Astrocyte (in vitro differentiated cells and primary cell): ENCODE data around the gene BLTP2. TPM values are rescaled to one million over a fixed set of nuclear protein-coding genes. Genes with fewer than 3 reads are reported as not detected.

ENCODE experiments used
- DNase-seq: peaks from one replicate; pipeline ENCODE4 v3.0.0-alpha.2; 2010; ENCODE audit warnings: low read depth
- FAIRE-seq: peaks from 2 replicates; lab custom pipeline; 2011; peaks lifted over from hg19 to GRCh38; lab: Jason Lieb, UNC
- H2AFZ ChIP-seq: 2 replicates; pipeline ENCODE4 v1.6.0; 2012; ENCODE audit warnings: low read depth, low read length, inconsistent platforms
- H3K27ac ChIP-seq: 2 replicates; pipeline ENCODE4 v1.5.1; 2011; ENCODE audit warnings: low read depth, low read length, inconsistent platforms
- H3K27me3 ChIP-seq: 2 replicates; pipeline ENCODE4 v1.6.0; 2011; ENCODE audit warnings: low read length, inconsistent platforms; ENCODE audit not compliant: insufficient read depth
- H3K36me3 ChIP-seq: 2 replicates; pipeline ENCODE4 v1.5.1; 2011; ENCODE audit warnings: low read length, inconsistent platforms; ENCODE audit not compliant: insufficient read depth
- H3K4me1 ChIP-seq: 2 replicates; pipeline ENCODE4 v1.5.1; 2011; ENCODE audit warnings: low read length, inconsistent platforms; ENCODE audit not compliant: insufficient read depth
- H3K4me2 ChIP-seq: 2 replicates; pipeline ENCODE4 v1.6.0; 2012; ENCODE audit warnings: low read length, inconsistent platforms
- H3K4me3 ChIP-seq: 2 replicates; pipeline ENCODE4 v1.5.1; 2011; ENCODE audit warnings: low read depth, mild to moderate bottlenecking, low read length, inconsistent platforms; ENCODE audit not compliant: insufficient read depth
- H3K79me2 ChIP-seq: 2 replicates; pipeline ENCODE4 v1.6.0; 2012; ENCODE audit warnings: mild to moderate bottlenecking, low read length, inconsistent platforms; ENCODE audit not compliant: insufficient read depth
- H3K9ac ChIP-seq: 2 replicates; pipeline ENCODE4 v1.6.0; 2012; ENCODE audit warnings: mild to moderate bottlenecking, low read length, inconsistent platforms
- H3K9me3 ChIP-seq: 2 replicates; pipeline ENCODE4 v1.5.1; 2012; ENCODE audit warnings: low read depth, mild to moderate bottlenecking, low read length, inconsistent platforms; ENCODE audit not compliant: insufficient read depth
- H4K20me1 ChIP-seq: 2 replicates; pipeline ENCODE4 v1.6.0; 2012; ENCODE audit warnings: low read length, inconsistent platforms; ENCODE audit not compliant: insufficient read depth
- H3K27ac Mint-ChIP-seq: one replicate; pipeline ENCODE4 v1.8.0; 2021; ENCODE audit warnings: mild to moderate bottlenecking, mixed read lengths; ENCODE audit not compliant: unreplicated experiment
- H3K27me3 Mint-ChIP-seq: one replicate; pipeline ENCODE4 v1.8.0; 2021; ENCODE audit warnings: low read depth, mixed read lengths; ENCODE audit not compliant: unreplicated experiment
- H3K36me3 Mint-ChIP-seq: one replicate; pipeline ENCODE4 v1.8.0; 2021; ENCODE audit warnings: low read depth, mixed read lengths; ENCODE audit not compliant: unreplicated experiment
- H3K4me1 Mint-ChIP-seq: one replicate; pipeline ENCODE4 v1.8.0; 2021; ENCODE audit warnings: low read depth, mixed read lengths; ENCODE audit not compliant: unreplicated experiment
- H3K4me3 Mint-ChIP-seq: one replicate; pipeline ENCODE4 v1.8.0; 2021; ENCODE audit warnings: mild to moderate bottlenecking, moderate library complexity, mixed read lengths; ENCODE audit not compliant: unreplicated experiment
- H3K9me3 Mint-ChIP-seq: one replicate; pipeline ENCODE4 v1.8.0; 2021; ENCODE audit warnings: mild to moderate bottlenecking, mixed read lengths; ENCODE audit not compliant: unreplicated experiment
- CTCF ChIP-seq: IDR thresholded peaks from 2 replicates; pipeline ENCODE4 v1.5.1; 2011; ENCODE audit warnings: low read depth, mild to moderate bottlenecking, inconsistent platforms, low read length, moderate library complexity; ENCODE audit not compliant: insufficient read depth
- EZH2 ChIP-seq: IDR thresholded peaks from 2 replicates; pipeline ENCODE4 v1.6.1; 2012; ENCODE audit warnings: mild to moderate bottlenecking, low read length, inconsistent platforms; ENCODE audit not compliant: insufficient read depth
- total RNA-seq: library from RNA; stranded (reverse); gene quantifications from 2 replicates; pipeline ENCODE4 v1.2.1, GENCODE V29; 2021

BLTP2 gene
- total RNA-seq, 1 donor from 2014 or later = 133 TPM

DNA sequence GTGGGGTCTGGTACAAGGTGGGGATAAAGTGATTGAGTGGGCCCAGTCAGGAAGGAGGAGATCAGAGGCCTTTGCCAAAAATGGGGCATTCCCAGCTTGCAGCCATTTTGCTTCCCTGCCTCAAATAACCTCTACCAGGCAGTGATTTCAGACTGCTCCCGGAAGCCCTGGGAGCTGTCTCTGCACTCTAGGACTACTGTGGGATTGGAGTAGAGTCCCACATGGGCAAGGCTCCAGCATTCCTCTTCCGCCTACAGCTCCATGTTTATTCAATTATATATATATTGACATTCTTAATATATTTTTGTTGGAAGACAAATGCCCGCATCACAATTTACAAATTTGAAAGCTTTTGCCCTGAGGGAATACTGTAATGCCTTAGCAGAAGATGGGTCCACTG, 30.5 kb upstream of the BLTP2 start:
- Histone ChIP-seq H3K9me3 (no peaks in the 10 kb centered on the region), H3K4me3 (no peak overlapping the region), H3K36me3 (peaks cover 69% of the 10 kb centered on the region), H3K4me2 (no peak overlapping the region), H4K20me1 (peaks cover 42% of the 10 kb centered on the region), H2AFZ (no peak overlapping the region), H3K27me3 (no peaks in the 10 kb centered on the region), H3K79me2 (peaks cover 9% of the 10 kb centered on the region), H3K9ac (no peak overlapping the region), H3K27ac (no peak overlapping the region), H3K4me1 (no peaks in the 10 kb centered on the region)
- TF ChIP-seq CTCF (no peak), EZH2 (no peak)
- DNase-seq = no peak
- no peak overlapping the region for H3K4me3 Mint-ChIP-seq
- H3K27me3 Mint-ChIP-seq = no peaks in the 10 kb centered on the region
- H3K36me3 Mint-ChIP-seq = peaks cover 40% of the 10 kb centered on the region
- H3K9me3 Mint-ChIP-seq = no peaks in the 10 kb centered on the region
- H3K4me1 Mint-ChIP-seq = no peaks in the 10 kb centered on the region
- no peak for FAIRE-seq
- H3K27ac Mint-ChIP-seq = no peak overlapping the region

DNA sequence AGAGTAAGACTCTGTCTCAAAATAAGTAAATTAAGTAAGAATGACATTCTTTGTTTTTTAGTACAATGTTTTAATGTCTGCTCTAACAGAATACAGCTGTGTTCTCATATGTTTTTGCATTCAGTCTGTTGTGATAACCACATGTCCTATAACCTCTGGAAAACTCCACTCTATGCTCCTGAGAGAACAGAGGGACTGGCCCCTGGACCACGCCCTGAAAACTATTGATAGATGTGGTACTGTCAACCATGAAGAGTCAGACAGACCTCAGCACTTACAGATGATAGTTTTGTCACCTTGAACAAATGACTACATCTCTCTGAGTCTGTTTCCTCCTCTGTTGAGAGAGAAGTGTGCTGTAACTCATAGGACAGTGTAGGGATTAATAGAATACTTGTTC, 25.0 kb upstream of the BLTP2 start:
- Mint-ChIP-seq H3K4me3 (no peak overlapping the region), H3K27ac (no peak overlapping the region), H3K36me3 (peaks cover 36% of the 10 kb centered on the region), H3K27me3 (no peaks in the 10 kb centered on the region), H3K9me3 (no peaks in the 10 kb centered on the region), H3K4me1 (peaks cover 16% of the 10 kb centered on the region)
- Histone ChIP-seq H4K20me1 (peaks cover 77% of the 10 kb centered on the region), H2AFZ (no peak overlapping the region), H3K27ac (no peak overlapping the region), H3K9me3 (no peaks in the 10 kb centered on the region), H3K9ac (no peak overlapping the region), H3K36me3 (peaks cover 38% of the 10 kb centered on the region), H3K4me2 (no peak overlapping the region), H3K4me3 (no peak overlapping the region), H3K79me2 (peaks cover 61% of the 10 kb centered on the region), H3K4me1 (no peaks in the 10 kb centered on the region), H3K27me3 (no peaks in the 10 kb centered on the region)
- DNase-seq (no peak), FAIRE-seq (no peak)
- TF ChIP-seq EZH2 (no peak), CTCF (no peak)

DNA sequence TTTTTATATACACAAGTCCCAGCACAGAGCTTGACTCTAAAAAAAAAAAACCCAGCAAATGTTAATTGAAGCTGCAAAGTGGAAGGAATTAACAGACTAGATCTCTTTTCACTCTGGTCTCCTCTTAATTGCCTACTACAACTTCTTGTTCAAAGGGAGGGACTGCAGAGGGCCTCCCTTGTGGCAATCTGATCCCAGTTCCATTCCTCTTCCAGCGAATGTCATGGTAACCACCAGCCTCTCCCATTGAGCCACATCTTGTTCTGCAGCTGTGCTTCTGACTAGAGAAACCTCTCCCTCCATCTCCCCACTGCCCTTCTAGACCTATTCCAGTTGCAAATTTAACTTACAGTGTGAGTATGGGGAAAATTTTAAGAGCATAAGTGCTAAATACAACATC, 22.9 kb upstream of the BLTP2 start:
- no peak overlapping the region for H3K4me2 ChIP-seq
- no peaks in the 10 kb centered on the region for H3K9me3 Mint-ChIP-seq
- FAIRE-seq (no peak), DNase-seq (no peak)
- H3K36me3 Mint-ChIP-seq = peaks cover 20% of the 10 kb centered on the region
- TF ChIP-seq CTCF (no peak), EZH2 (no peak)
- H3K27ac Mint-ChIP-seq = no peak overlapping the region
- H3K4me1 ChIP-seq = peaks cover 6% of the 10 kb centered on the region
- no peak overlapping the region for H3K9ac ChIP-seq
- H3K4me3 Mint-ChIP-seq = no peak overlapping the region
- H3K27ac ChIP-seq = no peak overlapping the region
- no peaks in the 10 kb centered on the region for H3K9me3 ChIP-seq
- H4K20me1 ChIP-seq = peaks cover 80% of the 10 kb centered on the region
- H2AFZ ChIP-seq = no peak overlapping the region
- H3K27me3 ChIP-seq = no peaks in the 10 kb centered on the region
- no peaks in the 10 kb centered on the region for H3K27me3 Mint-ChIP-seq
- no peak overlapping the region for H3K4me3 ChIP-seq
- H3K36me3 ChIP-seq = peaks cover 18% of the 10 kb centered on the region
- H3K79me2 ChIP-seq = peaks cover 81% of the 10 kb centered on the region
- H3K4me1 Mint-ChIP-seq = peaks cover 26% of the 10 kb centered on the region
